Measurements from ENCODE around the gene LKAAEAR1.

Gene LKAAEAR1

GRCh38 chr20:64106981-64107735 is 23.0 kb upstream of the LKAAEAR1 start, which contains the start of gene NPBWR2:
Gene NPBWR2 (minus strand): TSS chr20:64107565. CDS start chr20:64106831, 734 bp downstream.
- TF ChIP-seq MYC (IDR thresholded peaks at IDR 0.05; ENCODE audit: low read depth, low read length) (0 out of 2 replicates have a peak, but pooled peaks have one; percentile 21), POLR2A (IDR thresholded peaks at IDR 0.05; ENCODE audit: extremely low read depth, insufficient read length) (no peak)
- DNase-seq (ENCODE audit: low read depth) = peak; percentile 72

GRCh38 chr20:64106435-64106961 is 22.3 kb upstream of the LKAAEAR1 start:
- H3K4me3 ChIP-seq (ENCODE audit: low read depth, low read length) = no peak overlapping the region
- TF ChIP-seq POLR2A (IDR thresholded peaks at IDR 0.05; ENCODE audit: extremely low read depth, insufficient read length) (no peak), MYC (IDR thresholded peaks at IDR 0.05; ENCODE audit: low read depth, low read length) (no peak), MAX (IDR thresholded peaks at IDR 0.05; ENCODE audit: low read depth, low read length) (no peak), CTCF (IDR thresholded peaks at IDR 0.05; ENCODE audit: low read depth, low read length) (no peak)
- DNase-seq (ENCODE audit: low read depth) = no peak

More at GRCh38 chr20:64106981-64107735, 23.0 kb upstream of the LKAAEAR1 start, which contains the start of gene NPBWR2:
- H3K4me3 ChIP-seq (ENCODE audit: low read depth, low read length) = no peak within 1 kb of the TSS

- TF ChIP-seq MAX (IDR thresholded peaks at IDR 0.05; ENCODE audit: low read depth, low read length) (no peak), CTCF (IDR thresholded peaks at IDR 0.05; ENCODE audit: low read depth, low read length) (no peak), MYC (IDR thresholded peaks at IDR 0.05; ENCODE audit: low read depth, low read length) (no peak)
- no peak for DNase-seq (ENCODE audit: low read depth)
- no peak overlapping the region for H3K4me3 ChIP-seq (ENCODE audit: low read depth, low read length)
Observed at GRCh38 chr20:64105846-64106434, 21.7 kb upstream of the LKAAEAR1 start.

GRCh38 chr20:64104667-64105451 is 20.7 kb upstream of the LKAAEAR1 start:
- H3K4me3 ChIP-seq (ENCODE audit: low read depth, low read length) = no peak overlapping the region
- no peak for DNase-seq (ENCODE audit: low read depth)
- TF ChIP-seq MAX (IDR thresholded peaks at IDR 0.05; ENCODE audit: low read depth, low read length) (no peak), CTCF (IDR thresholded peaks at IDR 0.05; ENCODE audit: low read depth, low read length) (no peak), MYC (IDR thresholded peaks at IDR 0.05; ENCODE audit: low read depth, low read length) (no peak), POLR2A (IDR thresholded peaks at IDR 0.05; ENCODE audit: extremely low read depth, insufficient read length) (no peak)

- H3K4me3 ChIP-seq (ENCODE audit: low read depth, low read length) = no peak overlapping the region
- no peak for DNase-seq (ENCODE audit: low read depth)
- no peak for TF ChIP-seq CTCF (IDR thresholded peaks at IDR 0.05; ENCODE audit: low read depth, low read length)
- no peak for TF ChIP-seq POLR2A (IDR thresholded peaks at IDR 0.05; ENCODE audit: extremely low read depth, insufficient read length)
- TF ChIP-seq MAX (IDR thresholded peaks at IDR 0.05; ENCODE audit: low read depth, low read length) = no peak
- no peak for TF ChIP-seq MYC (IDR thresholded peaks at IDR 0.05; ENCODE audit: low read depth, low read length)
Observed at GRCh38 chr20:64103871-64104666, 19.9 kb upstream of the LKAAEAR1 start.
